Measurements from ENCODE around the gene AVEN.

Gene AVEN

DNA sequence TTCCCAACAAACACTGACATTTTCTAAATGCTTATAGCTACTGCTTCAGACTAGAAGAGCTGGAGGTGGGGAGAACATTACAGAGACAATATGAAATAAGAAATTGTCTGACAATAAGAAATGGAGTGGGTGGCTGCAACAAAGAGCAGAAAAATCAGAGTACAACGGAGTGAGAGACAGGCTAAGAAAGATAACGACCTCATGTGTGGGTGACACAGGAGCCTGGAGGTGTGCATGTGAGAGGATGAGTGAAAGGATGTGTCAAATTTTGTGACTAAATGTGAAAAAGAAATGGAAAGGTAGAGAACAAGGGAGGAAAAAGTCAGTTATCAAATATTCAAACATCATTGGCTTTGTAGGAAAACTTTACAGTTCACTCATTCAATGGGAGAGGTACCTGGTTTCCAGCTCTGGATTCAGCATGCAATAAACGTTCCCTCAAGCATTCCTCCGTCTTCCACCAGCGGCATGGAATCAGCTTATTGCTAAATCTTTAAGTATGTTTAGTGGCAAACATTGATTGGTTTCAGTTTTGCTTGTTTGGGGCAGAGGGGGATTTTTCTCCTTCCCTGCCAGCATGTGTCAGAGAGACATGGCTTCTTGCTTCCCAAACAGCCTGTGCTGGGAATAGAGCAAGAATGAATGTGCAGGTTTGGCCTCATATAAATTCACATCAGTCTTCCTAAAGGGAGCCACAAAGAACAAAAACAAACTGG lies 174.5 kb downstream of the AVEN start:
- no peak overlapping the region for H3K4me2 ChIP-seq (ENCODE audit: low read depth, low read length)
- no peak overlapping the region for H3K4me3 ChIP-seq (ENCODE audit: low read length)
- H3K36me3 ChIP-seq (replicated peaks; ENCODE audit: insufficient read depth, low read length): no peaks in the 10 kb centered on the region

DNA sequence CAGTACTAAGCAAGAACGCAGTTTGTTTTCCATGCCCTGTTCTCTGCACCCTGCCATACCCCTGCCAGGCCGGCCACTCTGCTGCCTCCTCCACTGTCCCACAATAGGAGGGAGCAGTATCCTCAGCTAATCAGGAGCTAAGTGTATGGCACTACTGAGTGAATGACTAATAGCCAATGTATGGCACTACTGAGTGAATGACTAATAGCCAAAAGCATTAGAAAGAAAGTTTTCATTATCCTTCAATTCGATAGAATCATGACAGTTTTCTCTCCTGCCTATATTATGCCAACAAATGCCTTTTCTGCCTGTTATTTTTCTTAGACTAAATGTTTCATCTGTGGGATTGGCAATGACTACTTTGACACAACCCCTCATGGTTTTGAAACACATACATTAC lies 178.2 kb downstream of the AVEN start:
- Histone ChIP-seq H3K4me2 (ENCODE audit: low read depth, low read length) (no peak overlapping the region), H3K36me3 (replicated peaks; ENCODE audit: insufficient read depth, low read length) (no peaks in the 10 kb centered on the region), H3K9me2 (replicated peaks; ENCODE audit: insufficient read depth, low read length) (no peaks in the 10 kb centered on the region), H2AFZ (ENCODE audit: low read length) (no peak overlapping the region), H3K9ac (ENCODE audit: low read length) (no peak overlapping the region), H3F3A (ENCODE audit: insufficient read depth, low read length) (no peaks in the 10 kb centered on the region), H4K20me1 (ENCODE audit: insufficient read depth, low read length) (no peaks in the 10 kb centered on the region), H3K27me3 (replicated peaks; ENCODE audit: insufficient read depth, low read length) (no peaks in the 10 kb centered on the region), H3K9me3 (replicated peaks; ENCODE audit: insufficient read depth, low read length) (no peaks in the 10 kb centered on the region), H3K79me2 (ENCODE audit: low read length) (no peaks in the 10 kb centered on the region), H3K27ac (ENCODE audit: low read length) (no peak overlapping the region), H3K4me3 (ENCODE audit: low read length) (no peak overlapping the region), H3K4me1 (ENCODE audit: low read length) (no peaks in the 10 kb centered on the region)
- TF ChIP-seq EZH2phosphoT487 (IDR thresholded peaks at IDR 0.05; ENCODE audit: low read length) (no peak), EZH2 (optimal IDR thresholded peaks at IDR 0.05; ENCODE audit: low read depth, low read length) (no peak)
- TF ChIP-seq, protein P1, sequence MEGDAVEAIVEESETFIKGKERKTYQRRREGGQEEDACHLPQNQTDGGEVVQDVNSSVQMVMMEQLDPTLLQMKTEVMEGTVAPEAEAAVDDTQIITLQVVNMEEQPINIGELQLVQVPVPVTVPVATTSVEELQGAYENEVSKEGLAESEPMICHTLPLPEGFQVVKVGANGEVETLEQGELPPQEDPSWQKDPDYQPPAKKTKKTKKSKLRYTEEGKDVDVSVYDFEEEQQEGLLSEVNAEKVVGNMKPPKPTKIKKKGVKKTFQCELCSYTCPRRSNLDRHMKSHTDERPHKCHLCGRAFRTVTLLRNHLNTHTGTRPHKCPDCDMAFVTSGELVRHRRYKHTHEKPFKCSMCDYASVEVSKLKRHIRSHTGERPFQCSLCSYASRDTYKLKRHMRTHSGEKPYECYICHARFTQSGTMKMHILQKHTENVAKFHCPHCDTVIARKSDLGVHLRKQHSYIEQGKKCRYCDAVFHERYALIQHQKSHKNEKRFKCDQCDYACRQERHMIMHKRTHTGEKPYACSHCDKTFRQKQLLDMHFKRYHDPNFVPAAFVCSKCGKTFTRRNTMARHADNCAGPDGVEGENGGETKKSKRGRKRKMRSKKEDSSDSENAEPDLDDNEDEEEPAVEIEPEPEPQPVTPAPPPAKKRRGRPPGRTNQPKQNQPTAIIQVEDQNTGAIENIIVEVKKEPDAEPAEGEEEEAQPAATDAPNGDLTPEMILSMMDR (IDR thresholded peaks at IDR 0.05; ENCODE audit: low read length): no peak
- no peak for DNase-seq

More for the DNA sequence above, 174.5 kb downstream of the AVEN start:
- H3F3A ChIP-seq (ENCODE audit: insufficient read depth, low read length): no peaks in the 10 kb centered on the region
- H3K9me2 ChIP-seq (replicated peaks; ENCODE audit: insufficient read depth, low read length): no peaks in the 10 kb centered on the region
- no peaks in the 10 kb centered on the region for H3K79me2 ChIP-seq (ENCODE audit: low read length)
- no peak for DNase-seq
- no peaks in the 10 kb centered on the region for H3K4me1 ChIP-seq (ENCODE audit: low read length)
- no peak overlapping the region for H3K9ac ChIP-seq (ENCODE audit: low read length)
- TF ChIP-seq, protein P1 (IDR thresholded peaks at IDR 0.05; ENCODE audit: low read length): no peak
- no peak for TF ChIP-seq EZH2phosphoT487 (IDR thresholded peaks at IDR 0.05; ENCODE audit: low read length)
- TF ChIP-seq EZH2 (optimal IDR thresholded peaks at IDR 0.05; ENCODE audit: low read depth, low read length): no peak
- H3K9me3 ChIP-seq (replicated peaks; ENCODE audit: insufficient read depth, low read length): no peaks in the 10 kb centered on the region
- no peaks in the 10 kb centered on the region for H3K27me3 ChIP-seq (replicated peaks; ENCODE audit: insufficient read depth, low read length)
- H4K20me1 ChIP-seq (ENCODE audit: insufficient read depth, low read length): no peaks in the 10 kb centered on the region
- no peak overlapping the region for H2AFZ ChIP-seq (ENCODE audit: low read length)
- no peak overlapping the region for H3K27ac ChIP-seq (ENCODE audit: low read length)

DNA sequence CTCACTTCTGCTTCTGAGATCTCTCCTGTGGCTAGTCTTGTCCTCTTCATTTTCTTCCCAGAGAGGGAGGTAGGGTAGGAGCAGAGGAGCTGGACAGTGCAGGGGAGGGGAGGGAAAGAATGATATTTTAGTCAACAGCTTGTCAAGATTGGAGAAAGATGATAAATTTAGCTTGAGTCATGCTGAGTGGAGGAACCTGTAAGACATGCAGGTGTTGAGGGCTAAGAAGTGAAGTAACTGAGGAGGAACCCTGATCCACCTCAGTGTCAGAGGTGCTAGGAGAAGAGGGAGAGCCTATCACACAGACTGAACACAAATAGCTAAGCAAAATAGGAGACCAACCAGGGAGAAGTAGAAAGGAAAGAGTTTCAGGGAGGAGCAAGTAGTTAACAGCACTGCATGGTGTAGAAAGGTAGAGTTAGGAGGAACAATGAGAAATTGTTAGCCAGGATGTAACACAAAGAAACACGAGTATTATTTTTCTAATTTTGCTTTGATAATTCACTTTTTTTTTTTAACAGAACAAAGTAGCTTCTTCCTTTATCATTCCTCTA lies 178.9 kb downstream of the AVEN start:
- Histone ChIP-seq H3K4me2 (ENCODE audit: low read depth, low read length) (no peak overlapping the region), H3K27ac (ENCODE audit: low read length) (no peak overlapping the region)

More for the DNA sequence above, 178.9 kb downstream of the AVEN start:
- no peaks in the 10 kb centered on the region for H3K4me1 ChIP-seq (ENCODE audit: low read length)
- no peaks in the 10 kb centered on the region for H4K20me1 ChIP-seq (ENCODE audit: insufficient read depth, low read length)
- no peaks in the 10 kb centered on the region for H3K79me2 ChIP-seq (ENCODE audit: low read length)
- no peaks in the 10 kb centered on the region for H3K36me3 ChIP-seq (replicated peaks; ENCODE audit: insufficient read depth, low read length)
- no peaks in the 10 kb centered on the region for H3K9me2 ChIP-seq (replicated peaks; ENCODE audit: insufficient read depth, low read length)
- TF ChIP-seq EZH2phosphoT487 (IDR thresholded peaks at IDR 0.05; ENCODE audit: low read length) (no peak), EZH2 (optimal IDR thresholded peaks at IDR 0.05; ENCODE audit: low read depth, low read length) (no peak)
- TF ChIP-seq, protein P1 (IDR thresholded peaks at IDR 0.05; ENCODE audit: low read length): no peak
- DNase-seq: no peak
- H3F3A ChIP-seq (ENCODE audit: insufficient read depth, low read length): no peaks in the 10 kb centered on the region
- H3K9me3 ChIP-seq (replicated peaks; ENCODE audit: insufficient read depth, low read length): no peaks in the 10 kb centered on the region
- no peak overlapping the region for H2AFZ ChIP-seq (ENCODE audit: low read length)
- no peak overlapping the region for H3K9ac ChIP-seq (ENCODE audit: low read length)
- no peak overlapping the region for H3K4me3 ChIP-seq (ENCODE audit: low read length)
- H3K27me3 ChIP-seq (replicated peaks; ENCODE audit: insufficient read depth, low read length): no peaks in the 10 kb centered on the region
